HepG2 (cell line): ENCODE results near the gene HOXD8.

Experiments
- CTCF ChIP-seq: sonication (generic); formaldehyde crosslinking; IDR thresholded peaks from 2 replicates; pipeline ENCODE4 v1.5.0; 2020; ENCODE audit warnings: mild to moderate bottlenecking, missing genetic modification reagents, moderate library complexity
- HNF4G ChIP-seq, 2 experiments: sonication (generic) in 1 of 2; formaldehyde crosslinking in 1 of 2; IDR thresholded peaks; 2 replicates each; pipeline versions ENCODE4 v1.4.0 to v1.6.1; 2011 to 2020; ENCODE audit warnings: borderline replicate concordance in 2 of 2, low read depth in 2 of 2, mild to moderate bottlenecking in 2 of 2, low read length in 1 of 2, missing genetic modification reagents in 1 of 2, moderate library complexity in 1 of 2
- MTA1 ChIP-seq: sonication (generic); formaldehyde crosslinking; IDR thresholded peaks from 2 replicates; pipeline ENCODE4 v1.4.0; 2020; ENCODE audit warnings: missing genetic modification reagents, mild to moderate bottlenecking, borderline replicate concordance
- SMC3 ChIP-seq: IDR thresholded peaks from 2 replicates; pipeline ENCODE4 v1.6.1; 2011; ENCODE audit warnings: low read length, improper control_type of control experiment
- THAP9 ChIP-seq: sonication (generic); formaldehyde crosslinking; IDR thresholded peaks from 2 replicates; pipeline ENCODE4; 2020; ENCODE audit warnings: missing genetic modification reagents, mild to moderate bottlenecking, borderline replicate concordance

- TF ChIP-seq SMC3 (no peak), MTA1 (CRISPR knock-in tag) (no peak), CTCF (CRISPR knock-in tag) (no peak), HNF4G (IDR thresholded peaks at IDR 0.05; ENCODE audit: borderline replicate concordance, low read depth, low read length) (no peak), HNF4G (CRISPR knock-in tag; IDR thresholded peaks at IDR 0.05; ENCODE audit: borderline replicate concordance, low read depth) (no peak), THAP9 (no peak)
Observed at GRCh38 chr2:176096243-176096985, 33.1 kb upstream of the HOXD8 start.
